Hepatocyte (in vitro differentiated cells): ENCODE data around the gene ZBTB43.

Source experiments
- CTCF ChIP-seq: fragments of 200-600 bp; sonication (generic); IDR thresholded peaks from 2 replicates; pipeline ENCODE4 v1.5.1; 2016; ENCODE audit warnings: antibody characterized with exemption, mild to moderate bottlenecking; ENCODE audit not compliant: poor library complexity
- EZH2 ChIP-seq: fragments of 200-600 bp; sonication (generic); IDR thresholded peaks from 2 replicates; pipeline ENCODE4 v1.6.1; 2016; ENCODE audit warnings: antibody characterized with exemption, mild to moderate bottlenecking, borderline replicate concordance
- EZH2phosphoT487 ChIP-seq: fragments of 200-600 bp; sonication (generic); IDR thresholded peaks from one replicate; pipeline ENCODE4 v1.6.1; 2018; ENCODE audit warnings: antibody characterized with exemption, mild to moderate bottlenecking, low read depth, moderate library complexity; ENCODE audit not compliant: unreplicated experiment, severe bottlenecking

DNA sequence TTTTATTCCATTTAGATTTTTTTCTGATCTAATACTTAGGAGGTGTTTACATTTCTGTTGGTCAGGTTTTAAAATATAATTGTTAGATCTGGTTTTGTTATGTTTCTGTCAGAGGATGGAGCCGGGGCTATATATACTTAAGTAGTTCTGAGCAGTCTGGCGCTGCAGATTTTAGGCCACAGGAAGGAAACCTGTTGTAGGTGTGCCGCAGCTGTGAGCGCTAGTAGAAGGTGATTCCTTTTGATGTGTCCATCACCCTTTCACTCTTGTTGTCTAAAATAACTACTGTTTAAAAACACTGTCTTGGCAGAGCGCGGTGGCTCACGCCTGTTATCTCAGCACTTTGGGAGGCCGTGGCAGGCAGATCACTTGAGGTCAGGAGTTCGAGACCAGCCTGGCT lies 72.6 kb downstream of the ZBTB43 start:
- TF ChIP-seq EZH2 (no peak), CTCF (no peak), EZH2phosphoT487 (no peak)
